ENCODE measurements around the gene SIN3A.

The SIN3A gene

DNA sequence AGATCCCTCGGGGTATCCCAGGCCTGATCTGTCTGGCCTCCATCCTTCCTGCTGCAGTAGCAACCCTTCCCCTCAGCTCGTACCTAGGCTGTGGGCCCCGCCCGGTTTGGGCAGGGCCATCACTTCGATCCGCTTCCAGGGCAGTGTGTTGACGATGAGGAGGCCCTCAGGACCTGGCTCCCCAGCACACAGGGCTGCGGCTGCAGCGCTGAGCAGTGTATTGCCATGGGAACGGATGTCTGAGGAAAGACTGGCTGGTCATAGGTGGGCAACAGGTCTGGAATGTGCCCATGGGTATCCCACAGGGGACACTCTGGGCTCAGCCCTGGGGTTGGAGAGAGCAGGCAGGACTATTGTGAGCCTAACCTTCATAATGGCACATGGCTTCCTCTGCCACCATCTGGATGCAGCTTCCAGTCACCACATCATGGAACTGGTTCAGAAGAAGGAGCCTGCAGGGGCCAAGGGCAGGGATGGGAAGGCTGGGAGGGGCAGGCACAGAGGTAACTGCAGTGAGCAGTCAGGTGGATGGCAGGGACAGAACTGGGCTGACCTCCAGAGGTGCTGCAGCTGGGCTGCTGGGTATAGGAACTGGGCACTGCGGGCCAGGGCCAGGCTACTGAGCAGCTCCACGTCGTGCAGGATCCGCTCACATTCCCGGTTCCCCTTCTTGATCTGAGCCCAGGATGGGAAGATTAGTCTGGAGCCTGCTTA is 91.8 kb downstream of the SIN3A start:
- ChIA-PET CTCF (no interaction called here), POLR2A (no interaction called here)
- Histone ChIP-seq H3K9me3 (ENCODE audit: control extremely low read depth in 1 of 5, control insufficient read depth in 4 of 5, insufficient read depth in 2 of 5, low read depth in 1 of 5, low read length in 4 of 5) (no peaks in the 10 kb centered on the region), H3K36me3 (ENCODE audit: control insufficient read depth in 4 of 4, insufficient read depth in 4 of 4, low read length in 3 of 4) (peaks cover 2 to 82% (median 66%) of the 10 kb centered on the region in 4 experiments), H3K27ac (ENCODE audit: insufficient read depth in 1 of 2, low read depth in 1 of 2, low read length in 2 of 2, poor library complexity in 1 of 2, severe bottlenecking in 2 of 2) (no peak overlapping the region), H3K4me3 (ENCODE audit: control insufficient read depth in 1 of 7, extremely low read depth in 1 of 7, insufficient read depth in 4 of 7, low read depth in 2 of 7, low read length in 6 of 7) (no peak overlapping the region), H3K4me1 (ENCODE audit: control extremely low read depth in 1 of 4, control insufficient read depth in 4 of 4, insufficient read depth in 4 of 4, low read length in 3 of 4) (no peaks in the 10 kb centered on the region), H3K27me3 (replicated peaks in 2 of 5; ENCODE audit: control insufficient read depth in 4 of 5, insufficient read depth in 5 of 5, low read length in 4 of 5) (no peaks in the 10 kb centered on the region)
- 97% methylated on average over 14 of the region's 15 CpGs for WGBS (ENCODE audit: insufficient coverage)
- DNase-seq = no peak

GRCh38 chr15:75358771-75359536 is 92.5 kb downstream of the SIN3A start:
- POLR2A ChIA-PET = no interaction called here
- CTCF ChIA-PET = no interaction called here
- DNase-seq = no peak

GRCh38 chr15:75357976-75358673 is 93.4 kb downstream of the SIN3A start:
- H3K4me1 ChIP-seq (ENCODE audit: control extremely low read depth in 1 of 4, control insufficient read depth in 4 of 4, insufficient read depth in 4 of 4, low read length in 3 of 4) = no peaks in the 10 kb centered on the region
- ChIA-PET CTCF (no interaction called here), POLR2A (no interaction called here)
- DNase-seq = no peak
- no peak overlapping the region for H3K27ac ChIP-seq (ENCODE audit: insufficient read depth in 1 of 2, low read depth in 1 of 2, low read length in 2 of 2, poor library complexity in 1 of 2, severe bottlenecking in 2 of 2)
- no peaks in the 10 kb centered on the region for H3K9me3 ChIP-seq (ENCODE audit: control extremely low read depth in 1 of 5, control insufficient read depth in 4 of 5, insufficient read depth in 2 of 5, low read depth in 1 of 5, low read length in 4 of 5)
- no peak overlapping the region for H3K4me3 ChIP-seq (ENCODE audit: control insufficient read depth in 1 of 7, extremely low read depth in 1 of 7, insufficient read depth in 4 of 7, low read depth in 2 of 7, low read length in 6 of 7)
- H3K27me3 ChIP-seq (replicated peaks in 2 of 5; ENCODE audit: control insufficient read depth in 4 of 5, insufficient read depth in 5 of 5, low read length in 4 of 5) = no peaks in the 10 kb centered on the region
- H3K36me3 ChIP-seq (ENCODE audit: control insufficient read depth in 4 of 4, insufficient read depth in 4 of 4, low read length in 3 of 4) = peaks cover 2 to 76% (median 61%) of the 10 kb centered on the region in 4 experiments
- WGBS (ENCODE audit: insufficient coverage) = 95% methylated on average over 11 of the region's 17 CpGs

More at GRCh38 chr15:75358771-75359536, 92.5 kb downstream of the SIN3A start:
- 100% methylated on average over 7 of the region's 10 CpGs for WGBS (ENCODE audit: insufficient coverage)
- Histone ChIP-seq H3K27ac (ENCODE audit: insufficient read depth in 1 of 2, low read depth in 1 of 2, low read length in 2 of 2, poor library complexity in 1 of 2, severe bottlenecking in 2 of 2) (no peak overlapping the region), H3K36me3 (ENCODE audit: control insufficient read depth in 4 of 4, insufficient read depth in 4 of 4, low read length in 3 of 4) (peaks cover 2 to 80% (median 65%) of the 10 kb centered on the region in 4 experiments), H3K4me3 (ENCODE audit: control insufficient read depth in 1 of 7, extremely low read depth in 1 of 7, insufficient read depth in 4 of 7, low read depth in 2 of 7, low read length in 6 of 7) (no peak overlapping the region), H3K4me1 (ENCODE audit: control extremely low read depth in 1 of 4, control insufficient read depth in 4 of 4, insufficient read depth in 4 of 4, low read length in 3 of 4) (no peaks in the 10 kb centered on the region), H3K27me3 (replicated peaks in 2 of 5; ENCODE audit: control insufficient read depth in 4 of 5, insufficient read depth in 5 of 5, low read length in 4 of 5) (no peaks in the 10 kb centered on the region), H3K9me3 (ENCODE audit: control extremely low read depth in 1 of 5, control insufficient read depth in 4 of 5, insufficient read depth in 2 of 5, low read depth in 1 of 5, low read length in 4 of 5) (no peaks in the 10 kb centered on the region)

- Histone ChIP-seq H3K4me3 (ENCODE audit: control insufficient read depth in 1 of 7, extremely low read depth in 1 of 7, insufficient read depth in 4 of 7, low read depth in 2 of 7, low read length in 6 of 7) (no peak overlapping the region), H3K27ac (ENCODE audit: insufficient read depth in 1 of 2, low read depth in 1 of 2, low read length in 2 of 2, poor library complexity in 1 of 2, severe bottlenecking in 2 of 2) (no peak overlapping the region), H3K27me3 (replicated peaks in 2 of 5; ENCODE audit: control insufficient read depth in 4 of 5, insufficient read depth in 5 of 5, low read length in 4 of 5) (no peaks in the 10 kb centered on the region), H3K4me1 (ENCODE audit: control extremely low read depth in 1 of 4, control insufficient read depth in 4 of 4, insufficient read depth in 4 of 4, low read length in 3 of 4) (no peaks in the 10 kb centered on the region), H3K36me3 (ENCODE audit: control insufficient read depth in 4 of 4, insufficient read depth in 4 of 4, low read length in 3 of 4) (peaks cover 2 to 63% (median 53%) of the 10 kb centered on the region in 4 experiments), H3K9me3 (ENCODE audit: control extremely low read depth in 1 of 5, control insufficient read depth in 4 of 5, insufficient read depth in 2 of 5, low read depth in 1 of 5, low read length in 4 of 5) (peaks cover 0 to 2% (median 0%) of the 10 kb centered on the region in 5 experiments)
- CTCF ChIA-PET = interaction anchor here (0.9 to 1.3 kb wide), 2 partner anchors 11 to 19 kb away, joined by 3 to 6 read pairs; no protein-coding TSS in a partner anchor
- no peak for DNase-seq
- POLR2A ChIA-PET = no interaction called here
- WGBS (ENCODE audit: insufficient coverage) = over 99% methylated on average over 18 of the region's 20 CpGs
Observed at GRCh38 chr15:75356517-75356916, 95.0 kb downstream of the SIN3A start.

DNA sequence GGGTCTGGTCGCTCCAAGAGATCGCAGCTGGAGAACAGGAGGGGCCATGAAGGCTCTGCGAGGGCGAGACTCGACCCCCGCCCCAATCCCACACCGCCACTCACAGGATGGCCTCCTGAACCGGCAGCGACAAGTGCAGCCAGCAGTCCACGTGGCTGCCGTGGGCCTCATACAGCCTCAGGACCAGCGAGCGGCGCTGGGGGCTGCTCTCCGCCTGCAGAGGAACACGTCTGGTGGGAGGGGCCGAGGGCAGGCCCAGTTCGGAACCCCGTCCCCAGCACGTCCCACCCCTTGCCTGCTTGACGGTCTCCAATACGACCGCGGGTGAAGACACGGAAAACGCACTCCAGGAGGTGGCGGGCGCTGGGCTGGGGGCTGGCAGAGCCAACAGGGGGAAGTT is 95.5 kb downstream of the SIN3A start:
- POLR2A ChIA-PET = no interaction called here
- H3K4me3 ChIP-seq (ENCODE audit: control insufficient read depth in 1 of 7, extremely low read depth in 1 of 7, insufficient read depth in 4 of 7, low read depth in 2 of 7, low read length in 6 of 7) = no peak overlapping the region
- WGBS (ENCODE audit: insufficient coverage) = 94% methylated on average over 28 of the region's 28 CpGs
- H3K36me3 ChIP-seq (ENCODE audit: control insufficient read depth in 4 of 4, insufficient read depth in 4 of 4, low read length in 3 of 4) = peaks cover 2 to 58% (median 48%) of the 10 kb centered on the region in 4 experiments
- peaks cover 0 to 4% (median 0%) of the 10 kb centered on the region in 5 experiments for H3K9me3 ChIP-seq (ENCODE audit: control extremely low read depth in 1 of 5, control insufficient read depth in 4 of 5, insufficient read depth in 2 of 5, low read depth in 1 of 5, low read length in 4 of 5)
- CTCF ChIA-PET = interaction anchor here (1.3 kb wide), 1 partner anchor 12 kb away, joined by 6 read pairs; no protein-coding TSS in a partner anchor
- peaks cover 0 to 3% (median 0%) of the 10 kb centered on the region in 4 experiments for H3K4me1 ChIP-seq (ENCODE audit: control extremely low read depth in 1 of 4, control insufficient read depth in 4 of 4, insufficient read depth in 4 of 4, low read length in 3 of 4)
- H3K27me3 ChIP-seq (replicated peaks in 2 of 5; ENCODE audit: control insufficient read depth in 4 of 5, insufficient read depth in 5 of 5, low read length in 4 of 5) = no peaks in the 10 kb centered on the region
- no peak for DNase-seq
- H3K27ac ChIP-seq (ENCODE audit: insufficient read depth in 1 of 2, low read depth in 1 of 2, low read length in 2 of 2, poor library complexity in 1 of 2, severe bottlenecking in 2 of 2) = no peak overlapping the region

- H3K27ac ChIP-seq (ENCODE audit: insufficient read depth in 1 of 2, low read depth in 1 of 2, low read length in 2 of 2, poor library complexity in 1 of 2, severe bottlenecking in 2 of 2) = no peak overlapping the region
- no peaks in the 10 kb centered on the region for H3K27me3 ChIP-seq (replicated peaks in 2 of 5; ENCODE audit: control insufficient read depth in 4 of 5, insufficient read depth in 5 of 5, low read length in 4 of 5)
- no peak overlapping the region for H3K4me3 ChIP-seq (ENCODE audit: control insufficient read depth in 1 of 7, extremely low read depth in 1 of 7, insufficient read depth in 4 of 7, low read depth in 2 of 7, low read length in 6 of 7)
- H3K36me3 ChIP-seq (ENCODE audit: control insufficient read depth in 4 of 4, insufficient read depth in 4 of 4, low read length in 3 of 4) = peaks cover 2 to 52% (median 45%) of the 10 kb centered on the region in 4 experiments
- CTCF ChIA-PET = no interaction called here
- DNase-seq = no peak
- POLR2A ChIA-PET = no interaction called here
- WGBS (ENCODE audit: insufficient coverage) = 95% methylated on average over 2 of the region's 4 CpGs
- peaks cover 0 to 10% (median 0%) of the 10 kb centered on the region in 5 experiments for H3K9me3 ChIP-seq (ENCODE audit: control extremely low read depth in 1 of 5, control insufficient read depth in 4 of 5, insufficient read depth in 2 of 5, low read depth in 1 of 5, low read length in 4 of 5)
- peaks cover 0 to 9% (median 2%) of the 10 kb centered on the region in 4 experiments for H3K4me1 ChIP-seq (ENCODE audit: control extremely low read depth in 1 of 4, control insufficient read depth in 4 of 4, insufficient read depth in 4 of 4, low read length in 3 of 4)
Observed at GRCh38 chr15:75355369-75355768, 96.1 kb downstream of the SIN3A start.

Data from common myeloid progenitor, CD34-positive (primary cell).